Liver (tissue), 9 donors: ENCODE data around the gene TATDN3. TPM values are rescaled to one million over a fixed set of nuclear protein-coding genes. Genes with fewer than 3 reads are reported as not detected.
A peak's percentile ranks its signal among the peaks of the same experiment; 100 is the strongest.

Experiments
- DNase-seq: peaks from one replicate; pipeline ENCODE4 v3.0.0-alpha.2; 2017; ENCODE audit warnings: low spot score
- H3K27ac ChIP-seq, 2 donors: one replicate each; pipeline ENCODE4 v1.7.0; 2013; ENCODE audit warnings: inconsistent platforms in 2 of 2, low read length in 2 of 2, control low read depth in 1 of 2, low read depth in 1 of 2, mild to moderate bottlenecking in 1 of 2
- H3K27me3 ChIP-seq, 4 donors: one replicate each; pipeline versions ENCODE4 v1.6.1 to v1.7.0; 2013; ENCODE audit warnings: low read length in 3 of 4, inconsistent platforms in 1 of 4, mild to moderate bottlenecking in 1 of 4, moderate library complexity in 1 of 4; ENCODE audit not compliant: control insufficient read depth in 4 of 4, insufficient read depth in 4 of 4
- H3K36me3 ChIP-seq, 4 donors: one replicate each; pipeline versions ENCODE4 v1.6.1 to v1.7.0; 2013; ENCODE audit warnings: low read length in 3 of 4, mild to moderate bottlenecking in 3 of 4, low read depth in 1 of 4, moderate library complexity in 1 of 4; ENCODE audit not compliant: control insufficient read depth in 4 of 4, insufficient read depth in 3 of 4
- H3K4me1 ChIP-seq, 4 donors: one replicate each; pipeline versions ENCODE4 v1.6.1 to v1.7.0; 2013; ENCODE audit warnings: low read length in 3 of 4, mild to moderate bottlenecking in 3 of 4, moderate library complexity in 1 of 4; ENCODE audit not compliant: control insufficient read depth in 4 of 4, insufficient read depth in 4 of 4
- H3K4me3 ChIP-seq, 3 donors: one replicate each; pipeline versions ENCODE4 v1.6.1 to v1.7.0; 2013; ENCODE audit warnings: low read length in 3 of 3, control low read depth in 1 of 3, low read depth in 1 of 3, mild to moderate bottlenecking in 1 of 3
- H3K9ac ChIP-seq, 2 donors: one replicate each; pipeline ENCODE4 v1.7.0; 2013; ENCODE audit warnings: low read length in 2 of 2, mild to moderate bottlenecking in 2 of 2, moderate library complexity in 2 of 2, control low read depth in 1 of 2, low read depth in 1 of 2
- H3K9me3 ChIP-seq, 4 donors: one replicate each; pipeline versions ENCODE4 v1.6.1 to v1.7.0; 2013; ENCODE audit warnings: low read length in 3 of 4; ENCODE audit not compliant: control insufficient read depth in 4 of 4
- ATF3 ChIP-seq: IDR thresholded peaks from 2 replicates; pipeline ENCODE4 v1.6.1; 2016; ENCODE audit warnings: antibody characterized with exemption
- FOXA1 ChIP-seq: IDR thresholded peaks from 2 replicates; pipeline ENCODE4 v1.6.1; 2016; ENCODE audit warnings: antibody characterized with exemption
- FOXA2 ChIP-seq: IDR thresholded peaks from 2 replicates; pipeline ENCODE4 v1.6.1; 2016; ENCODE audit warnings: antibody characterized with exemption
- GABPA ChIP-seq, 2 donors: IDR thresholded peaks in 1 of 2; conservative IDR thresholded peaks in 1 of 2; 2 replicates each; pipeline ENCODE4 v1.6.1; 2016; ENCODE audit warnings: antibody characterized with exemption in 2 of 2, mild to moderate bottlenecking in 1 of 2, moderate library complexity in 1 of 2
- HNF4A ChIP-seq, 2 donors: conservative IDR thresholded peaks; 2 replicates each; pipeline ENCODE4 v1.6.1; 2016; ENCODE audit warnings: antibody characterized with exemption in 2 of 2, mild to moderate bottlenecking in 2 of 2
- HNF4G ChIP-seq: IDR thresholded peaks from 2 replicates; pipeline ENCODE4 v1.6.1; 2016; ENCODE audit warnings: antibody characterized with exemption
- JUND ChIP-seq, 2 donors: IDR thresholded peaks; 2 replicates each; pipeline ENCODE4 v1.6.1; 2016; ENCODE audit warnings: antibody characterized with exemption in 2 of 2
- MAX ChIP-seq: IDR thresholded peaks from 2 replicates; pipeline ENCODE4 v1.6.1; 2016; ENCODE audit warnings: antibody characterized with exemption
- RAD21 ChIP-seq, 2 donors: IDR thresholded peaks; 2 replicates each; pipeline ENCODE4 v1.6.1; 2016; ENCODE audit warnings: antibody characterized with exemption in 2 of 2, mild to moderate bottlenecking in 2 of 2
- RXRA ChIP-seq, 2 donors: IDR thresholded peaks; 2 replicates each; pipeline ENCODE4 v1.6.1; 2017 to 2018; ENCODE audit warnings: antibody characterized with exemption in 2 of 2, mild to moderate bottlenecking in 1 of 2
- TAF1 ChIP-seq: conservative IDR thresholded peaks from 2 replicates; pipeline ENCODE4 v1.6.1; 2016; ENCODE audit warnings: antibody characterized with exemption, mild to moderate bottlenecking
- YY1 ChIP-seq: IDR thresholded peaks from 2 replicates; pipeline ENCODE4 v1.6.1; 2016; ENCODE audit warnings: antibody characterized with exemption, mild to moderate bottlenecking
- WGBS: extraction: QIAGEN DNeasy Blood & Tissue Kit; methylation state at CpG from one replicate; pipeline ENCODE4 v1.1.7; 2013; 5-methylcytosine and 5-hydroxymethylcytosine counted together
- polyA plus RNA-seq, 2 donors: library from polyadenylated mRNA; stranded (reverse) in 1 of 2; unstranded in 1 of 2; fragments of 200-250 nt in 1 of 2; fragments of >200 nt in 1 of 2; fragmentation: Nextera tagmentation in 1 of 2; extraction: Ambion mirVana in 1 of 2; gene quantifications; one replicate each; pipeline versions ENCODE4 v1.2.1 to v1.2.3, GENCODE V29; 2013 to 2015
- total RNA-seq, 2 donors: library from RNA; depleted of rRNA; stranded (reverse); fragments of >200 nt; gene quantifications; one replicate each; pipeline ENCODE4 v1.2.3, GENCODE V29; 2014
- TF ChIP-seq, protein P1 (sequence below): IDR thresholded peaks from 2 replicates; pipeline ENCODE4 v1.6.1; 2016; ENCODE audit warnings: antibody characterized with exemption, mild to moderate bottlenecking
- donor health status: healthy.
- donor health status: healthy.
- donor health status: healthy.
- donor health status: healthy.
- donor health status: healthy.

The TATDN3 gene
- total and polyA plus RNA-seq, 4 donors = 5.2 to 8.1 (median 6.7) TPM

GRCh38 chr1:212752252-212752933 is 39.3 kb upstream of the TATDN3 start (continued):
- TF ChIP-seq, protein P1, sequence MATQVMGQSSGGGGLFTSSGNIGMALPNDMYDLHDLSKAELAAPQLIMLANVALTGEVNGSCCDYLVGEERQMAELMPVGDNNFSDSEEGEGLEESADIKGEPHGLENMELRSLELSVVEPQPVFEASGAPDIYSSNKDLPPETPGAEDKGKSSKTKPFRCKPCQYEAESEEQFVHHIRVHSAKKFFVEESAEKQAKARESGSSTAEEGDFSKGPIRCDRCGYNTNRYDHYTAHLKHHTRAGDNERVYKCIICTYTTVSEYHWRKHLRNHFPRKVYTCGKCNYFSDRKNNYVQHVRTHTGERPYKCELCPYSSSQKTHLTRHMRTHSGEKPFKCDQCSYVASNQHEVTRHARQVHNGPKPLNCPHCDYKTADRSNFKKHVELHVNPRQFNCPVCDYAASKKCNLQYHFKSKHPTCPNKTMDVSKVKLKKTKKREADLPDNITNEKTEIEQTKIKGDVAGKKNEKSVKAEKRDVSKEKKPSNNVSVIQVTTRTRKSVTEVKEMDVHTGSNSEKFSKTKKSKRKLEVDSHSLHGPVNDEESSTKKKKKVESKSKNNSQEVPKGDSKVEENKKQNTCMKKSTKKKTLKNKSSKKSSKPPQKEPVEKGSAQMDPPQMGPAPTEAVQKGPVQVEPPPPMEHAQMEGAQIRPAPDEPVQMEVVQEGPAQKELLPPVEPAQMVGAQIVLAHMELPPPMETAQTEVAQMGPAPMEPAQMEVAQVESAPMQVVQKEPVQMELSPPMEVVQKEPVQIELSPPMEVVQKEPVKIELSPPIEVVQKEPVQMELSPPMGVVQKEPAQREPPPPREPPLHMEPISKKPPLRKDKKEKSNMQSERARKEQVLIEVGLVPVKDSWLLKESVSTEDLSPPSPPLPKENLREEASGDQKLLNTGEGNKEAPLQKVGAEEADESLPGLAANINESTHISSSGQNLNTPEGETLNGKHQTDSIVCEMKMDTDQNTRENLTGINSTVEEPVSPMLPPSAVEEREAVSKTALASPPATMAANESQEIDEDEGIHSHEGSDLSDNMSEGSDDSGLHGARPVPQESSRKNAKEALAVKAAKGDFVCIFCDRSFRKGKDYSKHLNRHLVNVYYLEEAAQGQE = no peak

DNA sequence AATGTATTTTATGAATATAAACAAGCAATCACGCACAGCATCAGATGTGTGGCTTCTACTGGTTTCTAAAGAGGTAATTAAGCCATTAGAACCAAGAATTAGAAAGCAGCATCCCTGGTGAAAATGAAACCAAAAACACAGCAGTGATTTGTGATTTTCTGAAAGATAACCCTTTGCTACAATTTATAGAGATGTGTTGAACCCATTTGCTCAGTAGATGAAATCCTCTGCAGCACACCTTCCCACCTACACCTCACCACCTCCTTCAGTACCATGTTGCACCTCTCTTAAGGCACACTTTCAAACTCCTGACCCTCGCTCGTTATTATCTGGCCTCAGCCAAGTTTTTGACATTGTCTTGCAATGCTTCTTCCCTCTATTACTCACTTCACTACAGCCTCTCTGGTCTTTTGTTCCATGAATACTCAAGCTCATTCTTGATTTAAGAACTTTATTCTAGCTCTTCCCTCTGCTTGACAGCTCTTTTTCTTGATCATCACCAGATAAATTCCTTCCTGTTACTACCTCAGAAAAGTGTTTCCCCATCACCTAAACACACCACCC is 38.7 kb upstream of the TATDN3 start:
- H3K9me3 ChIP-seq = no peaks in the 10 kb centered on the region
- no peak for DNase-seq
- peak overlapping the region in 1 of 3 donors; percentile 23 for H3K4me3 ChIP-seq
- no peak overlapping the region for H3K9ac ChIP-seq
- H3K27ac ChIP-seq = peak overlapping the region in 1 of 2 donors; percentile 44
- TF ChIP-seq YY1 (no peak), RXRA (IDR thresholded peaks at IDR 0.05) (peak in 1 of 2 donors; percentile 0)
- WGBS = 63% methylated on average over 3 of the region's 3 CpGs
- peaks cover 0 to 4% (median 0%) of the 10 kb centered on the region in 4 donors for H3K36me3 ChIP-seq
- H3K27me3 ChIP-seq = no peaks in the 10 kb centered on the region
- peaks cover 4 to 19% (median 11%) of the 10 kb centered on the region in 4 donors for H3K4me1 ChIP-seq

- no peaks in the 10 kb centered on the region for H3K9me3 ChIP-seq
- no peak overlapping the region for H3K27ac ChIP-seq
- no peak for TF ChIP-seq RAD21 (IDR thresholded peaks at IDR 0.05)
- TF ChIP-seq TAF1 = no peak
- TF ChIP-seq FOXA1 = no peak
- no peak for TF ChIP-seq ATF3
- TF ChIP-seq FOXA2 = no peak
- TF ChIP-seq GABPA (IDR thresholded peaks at IDR 0.05 in 1 of 2, conservative IDR thresholded peaks at IDR 0.05 in 1 of 2) = no peak
- TF ChIP-seq JUND (IDR thresholded peaks at IDR 0.05) = no peak
- TF ChIP-seq MAX = no peak
- no peak for TF ChIP-seq HNF4A (conservative IDR thresholded peaks at IDR 0.05)
- no peak for TF ChIP-seq YY1
- TF ChIP-seq, protein P1 = no peak
- TF ChIP-seq RXRA (IDR thresholded peaks at IDR 0.05) = no peak
- no peak for TF ChIP-seq HNF4G
- H3K4me1 ChIP-seq = peaks cover 4 to 19% (median 11%) of the 10 kb centered on the region in 4 donors
- H3K9ac ChIP-seq = no peak overlapping the region
- H3K27me3 ChIP-seq = no peaks in the 10 kb centered on the region
- peaks cover 0 to 4% (median 0%) of the 10 kb centered on the region in 4 donors for H3K36me3 ChIP-seq
- H3K4me3 ChIP-seq = no peak overlapping the region
- no peak for DNase-seq
Measured at GRCh38 chr1:212753749-212754148, 37.9 kb upstream of the TATDN3 start.
